ENCODE data around the gene RXRB. TPM values are rescaled to one million over a fixed set of nuclear protein-coding genes. Genes with fewer than 3 reads are reported as not detected.

The RXRB gene
- total RNA-seq, 2 experiments from 2014 or later: 40.9 to 41.4 TPM

DNA sequence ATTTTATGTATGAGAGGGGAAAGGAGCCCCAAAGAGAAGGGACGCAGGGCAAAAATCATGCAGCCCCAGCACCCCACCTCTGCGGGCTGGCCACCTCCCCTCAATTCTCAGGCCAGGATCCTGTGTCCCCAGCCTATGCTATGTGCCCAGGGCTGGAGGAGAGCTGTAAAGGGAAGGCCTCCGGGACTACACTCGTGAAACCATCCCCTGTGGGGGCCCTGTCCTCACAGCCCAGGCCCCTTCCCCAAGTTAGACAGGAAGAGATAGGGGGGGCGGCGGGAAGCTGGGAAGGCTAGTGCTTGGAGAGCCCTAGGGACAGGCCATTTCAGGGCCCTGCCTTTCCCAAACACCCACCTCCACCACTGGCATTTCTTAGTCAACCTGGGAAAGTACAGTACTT, 6.8 kb downstream of the RXRB start:
- CTCF ChIA-PET: interaction anchor here (1.1 kb wide), 1 partner anchor 32 kb away, joined by 5 read pairs; no protein-coding TSS in a partner anchor
- DNase-seq: no peak
- peaks cover 26% of the 10 kb centered on the region for H3K36me3 Mint-ChIP-seq
- peaks cover 22% of the 10 kb centered on the region for H3K27me3 Mint-ChIP-seq
- H3K4me3 Mint-ChIP-seq: no peak overlapping the region
- H3K27ac Mint-ChIP-seq: no peak overlapping the region
- POLR2A ChIA-PET: interaction anchor here (1.3 kb wide), 1 partner anchor 15 kb away, joined by 5 read pairs; the partner anchor contains the start of gene RING1
- intact Hi-C loops (cut with micrococcal nuclease): no loop called here
- no peaks in the 10 kb centered on the region for H3K9me3 Mint-ChIP-seq
- peaks cover 36% of the 10 kb centered on the region for H3K4me1 Mint-ChIP-seq (ENCODE audit: low read depth)

DNA sequence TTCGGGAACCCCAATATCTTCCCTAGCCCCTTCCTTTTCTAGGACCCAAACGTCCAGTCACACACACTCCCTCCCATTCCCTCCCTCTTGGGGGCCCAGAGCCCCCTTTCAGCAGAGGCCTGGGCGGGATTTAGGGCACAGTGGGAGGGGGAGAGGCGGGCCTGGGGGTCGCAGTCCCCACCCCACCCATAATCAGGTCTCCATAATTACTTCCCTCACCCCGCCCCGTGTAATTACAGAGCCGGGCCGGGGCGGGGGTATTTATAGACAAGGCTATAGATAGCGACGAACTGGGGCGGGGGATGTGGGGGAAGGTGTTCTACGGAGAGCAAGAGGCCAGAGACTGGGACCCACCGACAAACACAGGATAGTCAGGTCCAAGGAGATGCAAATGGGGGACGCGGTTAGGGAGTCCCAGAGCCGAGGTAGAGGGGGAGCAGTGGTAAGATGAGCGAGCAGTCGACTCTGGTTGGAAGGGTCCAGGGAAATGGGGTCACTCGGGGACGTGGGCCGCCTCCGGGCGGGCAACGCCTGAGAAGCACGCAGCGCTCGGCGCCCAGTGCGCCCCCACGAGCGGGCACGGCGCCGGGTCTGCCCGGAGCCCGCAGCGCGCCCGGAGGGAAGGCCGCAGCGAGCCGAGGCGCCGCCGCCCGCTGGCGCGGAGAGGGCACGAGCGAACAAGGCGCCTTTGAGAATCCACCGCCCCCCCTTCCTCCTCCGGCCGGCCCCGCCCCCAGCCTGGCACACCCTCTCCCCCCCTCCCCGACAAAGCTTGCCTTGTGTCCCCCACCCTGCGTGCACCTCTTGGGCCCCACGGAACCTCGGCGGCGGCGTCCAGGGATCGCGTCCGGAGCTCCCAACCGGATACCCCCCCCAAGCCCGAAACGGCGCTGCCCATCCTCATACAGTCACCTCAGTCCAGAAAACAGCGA, 7.5 kb downstream of the RXRB start:
- Mint-ChIP-seq H3K27me3 (peaks cover 22% of the 10 kb centered on the region), H3K4me1 (ENCODE audit: low read depth) (peaks cover 29% of the 10 kb centered on the region), H3K36me3 (peaks cover 26% of the 10 kb centered on the region), H3K27ac (no peak overlapping the region), H3K9me3 (no peaks in the 10 kb centered on the region), H3K4me3 (peak overlapping the region; percentile 45)
- DNase-seq: peak; percentile 40
- intact Hi-C loops (cut with micrococcal nuclease): no loop called here
- CTCF ChIA-PET: interaction anchor here (1.1 kb wide), 1 partner anchor 31 kb away, joined by 5 read pairs; no protein-coding TSS in a partner anchor
- POLR2A ChIA-PET: interaction anchor here (1.3 kb wide), 1 partner anchor 16 kb away, joined by 5 read pairs; the partner anchor contains the start of gene RING1

DNA sequence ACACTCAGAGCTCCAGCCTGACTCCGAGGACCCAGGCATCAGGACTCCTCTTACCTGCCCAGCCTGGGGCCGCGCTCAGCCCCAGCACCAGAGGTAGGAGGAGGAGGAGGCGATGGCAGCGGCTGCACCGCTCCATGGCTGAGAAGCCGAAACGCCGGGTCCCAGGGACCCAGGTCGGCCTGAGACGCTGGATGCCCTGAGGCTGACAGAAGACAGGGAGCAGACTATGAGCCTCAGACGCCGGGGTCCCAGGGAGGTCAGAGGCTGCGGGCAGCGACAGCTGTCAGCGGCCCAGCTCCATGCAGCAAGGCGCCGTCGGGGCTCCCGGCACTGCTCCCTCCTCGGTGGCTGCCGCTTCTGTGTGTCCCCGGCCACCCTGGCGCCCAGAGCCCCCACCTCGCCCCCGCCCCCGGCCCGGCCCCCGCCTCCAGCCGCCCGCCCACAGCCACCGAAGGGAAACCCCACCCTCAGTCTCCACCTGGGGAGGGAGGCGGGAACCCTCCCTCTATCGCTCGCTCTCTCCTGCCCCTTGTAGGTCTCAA, 8.3 kb downstream of the RXRB start, which contains the start of gene COL11A2:
Gene COL11A2, minus strand, starts transcription at position 363 of the 542 bp plus-strand sequence. Its CDS starts 227 bp downstream, at position 136.
- Mint-ChIP-seq H3K27me3 (peaks cover 22% of the 10 kb centered on the region), H3K36me3 (peaks cover 26% of the 10 kb centered on the region), H3K9me3 (no peaks in the 10 kb centered on the region), H3K27ac (no peak within 1 kb of the TSS), H3K4me3 (peak within 1 kb of the TSS; percentile 45), H3K4me1 (ENCODE audit: low read depth) (peaks cover 21% of the 10 kb centered on the region)
- ChIA-PET POLR2A (no interaction called here), CTCF (no interaction called here)
- DNase-seq: no peak
- intact Hi-C loops (cut with micrococcal nuclease): no loop called here

DNA sequence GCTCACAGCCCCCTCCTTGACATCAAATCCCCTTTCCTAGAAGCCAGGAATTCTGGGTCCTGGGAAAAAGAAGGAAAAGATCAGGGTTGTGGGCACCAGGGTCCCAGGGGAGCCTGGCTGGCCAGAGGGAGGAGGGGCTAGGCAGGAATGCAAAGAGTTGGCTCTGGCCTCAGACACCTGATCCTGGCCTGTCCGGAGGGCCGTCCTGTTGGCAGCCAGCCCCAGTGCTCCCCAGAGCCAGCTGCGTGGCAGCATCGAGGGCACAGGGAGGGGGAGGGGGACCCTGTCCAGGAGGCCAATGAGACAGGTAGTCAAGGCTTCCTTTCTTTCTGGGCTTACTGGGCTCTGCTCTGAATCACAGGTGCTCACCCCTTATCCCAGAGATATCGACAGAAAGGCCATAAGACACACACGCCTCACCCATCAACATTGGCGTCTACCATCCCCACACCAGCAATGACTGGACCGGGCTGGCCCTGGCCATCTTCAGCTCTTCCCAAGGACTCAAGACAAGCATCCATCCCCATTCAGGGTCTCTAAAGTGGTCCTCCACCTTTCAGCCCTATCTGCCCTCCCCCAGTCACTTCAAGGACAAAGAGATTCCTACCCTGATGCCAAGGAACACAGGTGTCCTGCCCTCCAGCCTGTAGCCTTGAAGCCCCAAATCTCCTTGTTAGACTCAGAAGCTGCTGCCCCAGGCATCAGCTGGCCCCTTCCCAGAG, 8.9 kb downstream of the RXRB start:
- Mint-ChIP-seq H3K4me3 (no peak overlapping the region), H3K9me3 (no peaks in the 10 kb centered on the region), H3K27me3 (peaks cover 22% of the 10 kb centered on the region), H3K27ac (no peak overlapping the region), H3K36me3 (peaks cover 24% of the 10 kb centered on the region), H3K4me1 (ENCODE audit: low read depth) (peaks cover 20% of the 10 kb centered on the region)
- ChIA-PET CTCF (no interaction called here), POLR2A (no interaction called here)
- intact Hi-C loops (cut with micrococcal nuclease): no loop called here
- no peak for DNase-seq

DNA sequence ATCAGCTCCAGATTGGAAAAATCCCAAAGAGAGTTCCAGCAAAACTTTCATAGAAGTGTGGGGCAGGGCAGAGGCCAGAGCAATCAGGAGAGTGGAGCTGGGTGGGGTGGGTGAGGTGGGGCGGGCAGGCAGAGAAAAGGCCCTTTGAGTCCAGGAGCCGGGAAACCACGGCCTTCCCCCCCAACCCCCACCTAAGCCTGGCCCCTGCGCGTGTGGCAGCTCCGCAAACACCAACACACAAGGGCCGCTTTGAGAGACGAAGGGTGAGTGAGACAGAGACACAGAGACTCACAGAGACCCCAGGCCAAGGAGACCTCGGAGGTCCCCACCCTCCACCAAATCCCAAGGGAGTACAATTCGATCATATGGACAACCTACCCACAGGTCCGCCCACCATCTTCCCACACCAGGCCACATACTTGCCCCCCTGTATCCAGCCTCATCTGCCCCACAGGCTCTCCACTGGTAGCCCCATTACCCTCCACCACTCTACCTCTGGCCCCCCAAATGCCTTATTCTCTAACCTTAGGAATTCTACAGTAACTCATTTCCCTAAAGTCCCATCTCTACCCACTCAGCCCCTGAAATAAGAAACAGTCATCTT, 9.9 kb downstream of the RXRB start:
- Mint-ChIP-seq H3K9me3 (no peaks in the 10 kb centered on the region), H3K27ac (no peak overlapping the region), H3K27me3 (peaks cover 22% of the 10 kb centered on the region), H3K4me3 (no peak overlapping the region), H3K4me1 (ENCODE audit: low read depth) (peaks cover 20% of the 10 kb centered on the region), H3K36me3 (peaks cover 16% of the 10 kb centered on the region)
- POLR2A ChIA-PET: interaction anchor here (0.8 to 1.3 kb wide), 2 partner anchors 9 to 219 kb away, joined by 3 read pairs; no protein-coding TSS in a partner anchor
- CTCF ChIA-PET: interaction anchor here (1.1 to 1.5 kb wide), 2 partner anchors 58 to 206 kb away, joined by 4 to 5 read pairs; no protein-coding TSS in a partner anchor
- DNase-seq: no peak
- intact Hi-C loops (cut with micrococcal nuclease): no loop called here

DNA sequence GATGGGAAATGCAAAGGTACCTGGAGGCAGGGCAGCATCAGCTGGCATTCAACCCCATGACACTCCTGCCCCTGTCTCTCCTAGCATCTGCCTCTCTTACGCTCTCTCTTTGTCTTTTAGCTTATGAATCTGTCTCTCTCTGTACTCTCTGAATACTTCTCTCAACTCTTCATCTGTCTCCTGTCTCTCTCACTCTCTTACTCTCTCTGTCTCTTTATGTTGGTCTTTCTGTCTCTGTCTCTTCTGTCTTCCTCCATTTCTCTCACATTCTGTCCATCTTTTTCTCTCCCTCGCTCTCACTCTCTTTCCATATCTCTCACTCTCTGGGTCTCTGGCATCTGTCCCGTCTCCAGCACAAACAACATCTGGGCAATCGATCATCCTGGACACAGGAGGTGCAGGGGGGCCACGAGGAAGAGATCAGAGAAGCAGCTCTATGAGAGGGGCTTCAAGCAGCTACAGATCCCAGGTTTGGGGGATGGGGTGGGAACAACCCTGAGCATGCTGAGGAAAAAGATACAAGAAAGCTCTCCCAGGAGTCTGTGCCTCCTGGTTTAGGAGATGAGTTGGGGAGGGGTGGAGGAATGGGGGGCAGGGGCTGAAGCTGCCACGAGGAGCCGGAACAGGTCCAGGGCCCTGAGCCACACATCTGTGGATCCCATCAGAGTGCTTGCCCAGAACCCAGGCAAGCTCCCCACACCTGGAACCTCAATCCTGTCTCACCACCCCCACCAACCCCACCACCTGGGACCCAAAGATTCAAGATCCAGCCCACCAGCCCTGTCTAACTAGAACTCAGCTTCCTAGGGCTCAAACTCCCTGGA, 10.6 kb downstream of the RXRB start:
- H3K36me3 Mint-ChIP-seq: peaks cover 8% of the 10 kb centered on the region
- peaks cover 20% of the 10 kb centered on the region for H3K4me1 Mint-ChIP-seq (ENCODE audit: low read depth)
- no peak overlapping the region for H3K27ac Mint-ChIP-seq
- DNase-seq: no peak
- ChIA-PET CTCF (interaction anchor here (0.6 to 1.5 kb wide), 5 partner anchors 8 to 205 kb away, joined by 3 to 5 read pairs (median 4); no protein-coding TSS in a partner anchor), POLR2A (interaction anchor here (0.8 to 1.3 kb wide), 2 partner anchors 10 to 218 kb away, joined by 3 read pairs; no protein-coding TSS in a partner anchor)
- H3K4me3 Mint-ChIP-seq: no peak overlapping the region
- no peaks in the 10 kb centered on the region for H3K9me3 Mint-ChIP-seq
- peaks cover 22% of the 10 kb centered on the region for H3K27me3 Mint-ChIP-seq
- intact Hi-C loops (cut with micrococcal nuclease): no loop called here

DNA sequence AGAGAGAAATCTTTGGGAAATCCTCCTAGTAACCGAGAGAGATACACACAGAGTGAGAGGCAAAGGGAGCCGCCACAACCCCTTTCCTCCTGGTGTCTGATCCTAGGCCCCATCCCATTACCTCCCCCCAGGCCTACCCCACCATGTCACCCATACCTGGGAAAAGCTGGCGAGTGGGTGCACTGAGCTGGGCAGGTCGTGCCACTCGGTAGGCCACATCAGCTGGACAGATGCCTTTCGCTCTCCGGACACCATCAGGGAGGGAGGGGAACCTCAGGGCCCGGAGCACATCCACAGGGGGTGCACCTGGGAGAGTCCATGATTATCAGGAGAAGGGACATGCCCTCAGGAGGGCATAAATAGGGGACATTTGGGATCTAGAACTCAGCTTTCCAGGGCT, 11.3 kb downstream of the RXRB start:
- no peaks in the 10 kb centered on the region for H3K9me3 Mint-ChIP-seq
- peaks cover 22% of the 10 kb centered on the region for H3K27me3 Mint-ChIP-seq
- peaks cover 4% of the 10 kb centered on the region for H3K36me3 Mint-ChIP-seq
- intact Hi-C loops (cut with micrococcal nuclease): no loop called here
- H3K4me3 Mint-ChIP-seq: no peak overlapping the region
- DNase-seq: no peak
- peaks cover 23% of the 10 kb centered on the region for H3K4me1 Mint-ChIP-seq (ENCODE audit: low read depth)
- no peak overlapping the region for H3K27ac Mint-ChIP-seq
- CTCF ChIA-PET: interaction anchor here (0.6 to 1.5 kb wide), 4 partner anchors 9 to 65 kb away, joined by 3 to 5 read pairs (median 4); no protein-coding TSS in a partner anchor
- POLR2A ChIA-PET: no interaction called here

DNA sequence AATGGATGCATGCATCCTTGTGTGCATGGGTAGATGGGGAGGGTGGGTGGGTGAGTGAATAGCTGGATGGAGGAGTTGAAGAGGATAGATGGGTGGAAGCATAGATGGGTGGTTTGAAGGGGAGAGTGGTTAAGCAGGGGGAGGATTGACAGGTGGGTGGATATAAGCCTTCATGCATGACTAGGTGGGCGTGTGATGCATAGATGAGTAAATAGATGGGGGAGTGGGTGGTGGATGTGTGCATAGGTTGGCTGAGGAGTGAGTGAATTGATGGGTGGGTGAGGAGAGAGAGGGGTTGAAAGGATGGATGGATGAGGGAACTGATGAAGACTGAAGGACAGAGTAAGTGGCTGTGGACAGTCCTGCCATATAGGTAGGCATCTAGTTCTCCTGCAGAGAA, 12.7 kb downstream of the RXRB start:
- Mint-ChIP-seq H3K36me3 (peaks cover 11% of the 10 kb centered on the region), H3K27me3 (peaks cover 20% of the 10 kb centered on the region), H3K4me3 (no peak overlapping the region), H3K4me1 (ENCODE audit: low read depth) (peaks cover 26% of the 10 kb centered on the region), H3K27ac (no peak overlapping the region), H3K9me3 (peaks cover 11% of the 10 kb centered on the region)
- DNase-seq: no peak
- intact Hi-C loops (cut with micrococcal nuclease): no loop called here
- ChIA-PET POLR2A (no interaction called here), CTCF (no interaction called here)

DNA sequence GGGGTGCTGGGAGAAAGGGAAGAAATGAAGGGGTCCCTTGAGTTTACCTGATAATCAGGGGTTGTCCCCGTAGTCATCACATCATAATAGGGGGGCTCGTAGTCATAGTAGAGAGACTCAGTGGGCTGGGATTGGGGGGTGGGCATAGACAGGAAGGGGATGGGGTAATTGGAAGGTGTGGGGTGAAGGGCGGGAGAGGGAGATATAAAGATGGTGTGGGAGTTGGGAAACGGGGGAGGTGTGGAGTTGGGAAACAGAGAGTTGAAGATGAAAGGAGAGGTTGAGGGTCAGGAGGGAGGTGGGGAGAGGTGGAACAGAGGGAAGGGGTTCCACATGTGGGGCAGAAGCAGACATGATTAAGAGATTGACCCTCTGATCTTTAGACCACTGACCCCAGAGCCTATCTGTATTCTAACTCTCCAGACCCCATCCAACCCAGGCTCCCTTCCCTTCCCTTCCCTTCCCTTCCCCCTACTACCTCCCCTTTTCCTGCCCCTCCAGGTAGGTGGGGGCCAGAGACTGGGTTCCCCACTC, 14.7 kb downstream of the RXRB start:
- ChIA-PET CTCF (no interaction called here), POLR2A (no interaction called here)
- Mint-ChIP-seq H3K36me3 (peaks cover 13% of the 10 kb centered on the region), H3K4me3 (no peak overlapping the region), H3K27me3 (peaks cover 7% of the 10 kb centered on the region), H3K4me1 (ENCODE audit: low read depth) (peaks cover 18% of the 10 kb centered on the region), H3K9me3 (peaks cover 13% of the 10 kb centered on the region), H3K27ac (no peak overlapping the region)
- DNase-seq: no peak
- intact Hi-C loops (cut with micrococcal nuclease): no loop called here

DNA sequence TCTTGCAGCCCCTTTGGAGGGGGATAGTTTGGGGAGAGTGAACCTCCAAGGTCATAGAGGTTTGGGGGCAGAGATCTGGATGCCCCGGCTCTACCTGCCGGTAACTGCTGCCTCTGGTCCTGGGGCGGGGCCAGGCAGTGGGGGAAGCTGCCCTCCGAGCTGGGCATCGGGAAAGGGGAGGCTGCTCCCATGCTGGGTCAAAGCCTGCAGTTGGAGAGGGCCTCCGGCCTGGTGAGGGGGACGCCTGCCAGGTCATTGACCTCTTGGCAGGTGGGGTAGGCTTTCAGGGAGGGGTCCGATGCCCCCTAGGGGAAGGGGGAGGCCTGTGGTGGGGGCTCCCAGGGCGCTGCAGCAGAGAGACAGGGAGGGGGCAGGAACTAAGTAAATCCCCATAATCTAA, 15.3 kb downstream of the RXRB start:
- Mint-ChIP-seq H3K4me1 (ENCODE audit: low read depth) (peaks cover 18% of the 10 kb centered on the region), H3K36me3 (peaks cover 13% of the 10 kb centered on the region), H3K9me3 (peaks cover 13% of the 10 kb centered on the region), H3K27ac (no peak overlapping the region), H3K27me3 (peaks cover 4% of the 10 kb centered on the region), H3K4me3 (no peak overlapping the region)
- intact Hi-C loops (cut with micrococcal nuclease): no loop called here
- ChIA-PET POLR2A (no interaction called here), CTCF (no interaction called here)
- no peak for DNase-seq

Measured in activated CD4-positive, alpha-beta memory T cell treated with anti-CD3 and anti-CD28 coated beads for 36 hours (primary cell).